Renal cortex interstitium (tissue), 11 donors: ENCODE results near the gene PPP1R15B. TPM values are rescaled to one million over a fixed set of nuclear protein-coding genes. Genes with fewer than 3 reads are reported as not detected.
A peak's percentile ranks its signal among the peaks of the same experiment; 100 is the strongest.

ENCODE experiments used
- DNase-seq, 11 donors: peaks; one replicate each; pipeline ENCODE4 v3.0.0-alpha.2; 2013; ENCODE audit warnings: low read depth in 9 of 11, low spot score in 4 of 11; ENCODE audit errors: extremely low read depth in 1 of 11
- polyA plus RNA-seq, 3 donors: library from polyadenylated mRNA; unstranded; fragments of 120-200 nt; gene quantifications; one replicate each; pipeline ENCODE4 v1.2.1, GENCODE V29; 2013; ENCODE audit not compliant: insufficient read length in 3 of 3

PPP1R15B gene
- polyA plus RNA-seq, 3 donors, result 37.6 to 45.6 (median 40.5) TPM

DNA sequence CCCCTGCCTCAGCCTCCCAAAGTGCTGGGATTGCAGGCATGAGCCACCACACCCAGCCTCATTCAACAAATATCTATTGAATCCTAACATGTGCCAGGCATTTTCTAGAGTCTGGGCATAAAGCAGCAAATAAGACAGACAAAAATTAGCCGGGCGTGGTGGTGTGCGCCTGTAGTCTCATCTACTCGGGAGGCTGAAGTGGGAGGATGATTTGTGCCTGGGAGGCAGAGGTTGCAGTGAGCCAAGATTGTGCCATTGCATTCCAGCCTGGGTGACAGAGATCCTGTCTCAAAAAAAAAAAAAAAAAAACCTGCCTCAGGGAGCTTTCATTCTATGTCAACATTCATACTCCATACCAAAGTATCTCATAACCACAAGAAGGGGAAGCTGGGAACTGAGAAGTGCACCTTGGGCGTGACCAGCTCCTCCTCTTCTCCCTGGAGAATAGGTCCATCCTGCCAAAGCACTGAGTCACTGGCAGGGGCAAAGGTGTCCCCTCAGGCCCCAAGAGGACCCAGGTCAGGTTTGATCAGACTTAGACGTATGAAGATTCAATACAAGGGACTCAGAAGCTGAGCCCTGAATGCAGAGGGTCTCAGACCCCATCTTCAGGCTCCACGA lies 36.8 kb upstream of the PPP1R15B start:
- no peak for DNase-seq

DNA sequence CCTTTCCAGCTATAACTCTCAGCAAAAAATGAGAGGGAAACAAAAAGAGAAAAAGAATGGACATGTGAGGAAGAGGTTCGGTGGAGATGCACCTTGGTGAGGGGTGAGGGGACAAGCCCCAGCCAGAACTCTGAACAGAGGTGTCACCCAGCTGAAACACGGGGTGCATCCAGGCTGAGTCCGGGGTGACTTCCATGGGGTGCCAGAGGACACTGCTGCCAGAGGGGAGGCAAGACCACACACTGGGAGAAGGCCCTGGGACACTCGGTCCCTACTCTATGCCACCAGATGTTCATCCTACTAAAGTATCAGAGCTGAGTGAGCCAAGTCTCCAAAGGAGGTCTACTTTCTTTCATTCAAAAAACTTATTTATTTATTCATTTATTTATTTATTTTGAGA lies 36.1 kb upstream of the PPP1R15B start:
- DNase-seq, result no peak

DNA sequence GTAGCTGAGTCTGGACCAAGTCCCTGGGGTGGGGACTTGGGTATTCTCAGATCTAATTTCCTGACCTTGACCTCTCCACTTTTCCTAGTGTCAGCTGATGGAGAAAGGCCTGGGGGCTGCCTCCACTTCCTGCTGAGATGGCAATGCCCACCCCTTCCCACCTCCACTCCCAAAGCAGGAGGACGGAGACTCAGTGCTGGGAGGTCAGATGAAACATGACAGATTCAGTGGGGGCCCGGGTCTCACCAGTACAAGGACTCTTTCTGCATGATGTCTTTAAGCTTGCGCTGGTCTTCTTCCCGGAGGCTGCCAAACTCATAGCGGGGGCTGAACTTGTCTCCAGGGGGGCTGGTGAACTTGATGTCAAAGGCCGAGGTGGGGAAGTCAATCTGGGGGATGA lies 35.6 kb upstream of the PPP1R15B start:
- DNase-seq, result no peak

DNA sequence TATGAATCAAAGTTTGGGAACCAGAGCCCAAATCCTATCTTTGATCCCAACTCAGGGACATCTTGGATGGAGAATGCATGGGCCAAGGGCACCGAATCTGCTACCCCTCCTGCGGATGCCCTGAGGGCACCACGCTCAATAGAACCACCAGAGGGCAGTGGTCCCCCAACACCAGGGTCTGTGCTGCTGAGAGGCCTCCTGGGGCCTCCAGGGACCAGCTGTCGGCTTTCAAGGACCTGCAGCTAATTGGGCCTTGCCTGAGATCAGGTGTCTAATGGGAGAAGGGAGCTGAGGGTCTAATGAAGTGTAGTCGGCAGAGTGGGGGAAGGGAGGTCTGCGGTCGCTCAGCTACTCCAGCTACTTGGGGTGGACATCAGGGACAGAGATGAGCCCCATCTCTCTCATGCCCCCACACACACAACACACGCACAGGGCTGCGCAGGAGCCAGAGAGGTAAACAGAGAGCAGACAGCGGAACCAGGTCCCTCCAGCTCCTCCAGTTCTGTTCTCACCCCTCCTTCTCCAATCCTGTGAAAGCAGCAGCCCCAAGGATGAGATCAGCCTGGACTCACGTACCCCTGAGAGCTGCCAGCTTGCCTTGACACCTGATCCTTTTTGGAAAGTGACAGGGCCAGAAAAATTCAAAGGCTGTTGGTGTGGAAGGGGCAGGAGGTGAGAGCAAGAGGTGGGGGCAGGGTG lies 34.9 kb upstream of the PPP1R15B start:
- peak; percentile 35 to 82 (median 69) for DNase-seq

DNA sequence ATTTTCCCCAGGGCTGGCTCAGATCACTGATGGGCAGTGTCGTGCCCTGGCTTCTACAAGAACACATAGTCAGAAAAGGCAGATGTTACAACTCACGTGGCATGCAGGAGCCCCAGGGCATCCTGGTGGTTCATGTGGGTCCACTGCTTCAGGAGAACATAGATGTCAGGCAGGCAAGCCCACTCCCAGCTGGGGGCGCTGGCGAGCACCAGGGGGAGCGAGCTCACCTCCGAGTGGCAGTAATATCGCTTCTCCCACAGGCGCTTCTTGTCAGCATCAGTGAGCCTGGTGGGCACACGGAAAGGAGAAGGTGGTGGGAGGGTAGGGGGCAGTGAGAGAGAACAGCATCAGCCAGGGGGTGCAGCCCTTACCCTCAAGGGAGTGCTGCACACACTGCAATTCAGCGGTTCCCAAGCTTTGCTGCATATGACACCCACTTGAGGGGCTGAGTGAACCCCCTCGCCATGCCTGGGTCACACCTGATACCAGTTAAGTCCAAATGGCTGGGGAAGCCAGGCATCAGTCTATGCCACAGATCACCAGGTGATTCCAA lies 34.3 kb upstream of the PPP1R15B start:
- DNase-seq, result no peak

DNA sequence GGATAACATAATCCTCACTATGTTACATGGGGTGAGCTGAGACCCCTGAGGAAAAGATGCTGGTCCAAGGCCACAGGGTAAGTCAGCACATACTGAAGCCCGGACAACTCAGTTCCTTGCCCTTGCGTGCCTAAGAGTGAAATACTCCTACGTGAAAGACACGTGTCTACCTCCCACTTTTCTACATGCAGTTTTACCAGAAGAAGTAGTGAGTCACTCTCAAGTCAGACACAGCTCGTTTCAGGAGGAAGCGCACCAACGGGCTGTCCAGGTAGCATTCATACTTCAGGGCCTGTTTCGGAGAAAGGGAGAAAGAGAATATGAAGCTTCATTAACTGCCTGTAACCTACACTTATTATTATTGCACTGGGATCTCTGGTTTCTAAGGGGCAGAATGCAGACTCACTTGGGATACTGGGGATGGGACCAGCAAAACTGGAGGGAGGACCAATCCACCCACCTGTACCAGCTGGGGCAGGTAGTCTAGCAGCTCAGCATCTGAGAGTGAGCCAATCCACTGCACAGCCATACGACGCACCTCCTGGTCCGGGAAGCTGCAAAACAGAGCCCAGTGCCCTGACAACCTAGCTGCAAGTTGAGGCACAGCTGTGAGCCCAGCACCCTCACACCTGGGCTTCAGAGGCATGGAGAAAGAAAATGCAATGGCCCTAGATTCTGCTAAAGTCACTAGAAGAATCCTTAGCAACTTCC lies 32.4 kb upstream of the PPP1R15B start:
- no peak for DNase-seq

DNA sequence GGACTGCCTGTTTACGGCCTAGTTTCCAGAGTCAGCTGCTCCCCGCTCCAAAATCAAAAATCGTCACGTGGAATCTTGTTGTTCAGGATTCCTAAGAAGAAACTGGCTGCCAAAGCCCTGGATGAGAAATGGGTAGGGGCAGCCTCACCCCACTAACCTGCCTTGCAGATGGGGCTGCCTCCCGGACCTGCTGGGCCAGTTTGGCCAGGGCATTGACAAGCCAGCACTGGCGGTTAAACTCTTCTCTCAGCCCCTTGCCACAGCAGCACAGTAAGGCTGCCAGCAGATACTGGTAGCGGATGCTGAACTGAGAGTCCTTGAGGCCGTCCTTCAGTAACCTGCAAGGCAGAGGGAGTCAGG lies 31.6 kb upstream of the PPP1R15B start:
- DNase-seq, result no peak

DNA sequence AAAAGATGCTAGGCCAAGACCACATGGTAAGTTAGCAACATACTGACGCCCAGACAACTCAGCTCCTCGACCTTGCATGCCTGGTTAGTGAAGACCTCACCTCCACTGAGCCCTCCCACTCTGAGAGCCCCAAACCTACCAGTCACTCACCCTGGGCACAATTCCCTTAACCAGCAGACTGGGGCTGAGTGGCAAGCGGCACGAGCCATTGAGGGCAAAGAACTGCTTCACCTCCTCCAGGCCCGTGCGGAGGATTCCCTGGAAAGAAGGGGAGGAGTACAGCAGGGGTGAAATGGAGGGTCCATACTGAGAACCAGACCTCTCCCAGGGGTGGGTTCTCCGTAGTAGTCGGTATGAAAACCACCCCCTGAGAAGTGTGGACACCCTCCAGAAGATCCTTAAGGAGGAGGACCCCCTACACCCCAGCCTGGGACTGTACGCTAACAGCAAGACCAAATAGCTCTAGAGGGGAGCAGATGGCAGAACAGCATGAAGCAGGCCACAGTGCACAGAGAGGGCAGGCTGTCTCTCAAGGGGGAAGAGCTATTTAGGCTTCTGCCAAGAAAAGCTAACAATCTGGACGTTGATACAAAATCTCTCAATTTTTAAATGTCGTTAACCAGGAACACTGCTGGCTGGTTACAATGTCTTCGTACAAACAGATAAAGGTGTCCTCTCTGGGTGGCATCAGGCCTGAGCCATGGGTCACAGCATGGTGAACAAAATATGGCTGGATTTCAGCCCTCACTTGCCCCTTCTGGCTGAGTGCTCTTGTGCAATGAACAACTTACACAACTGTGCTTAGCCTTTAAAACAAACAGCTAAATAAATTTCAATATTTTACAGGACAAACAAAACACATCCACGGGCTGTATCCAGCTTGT lies 31.0 kb upstream of the PPP1R15B start:
- no peak for DNase-seq

DNA sequence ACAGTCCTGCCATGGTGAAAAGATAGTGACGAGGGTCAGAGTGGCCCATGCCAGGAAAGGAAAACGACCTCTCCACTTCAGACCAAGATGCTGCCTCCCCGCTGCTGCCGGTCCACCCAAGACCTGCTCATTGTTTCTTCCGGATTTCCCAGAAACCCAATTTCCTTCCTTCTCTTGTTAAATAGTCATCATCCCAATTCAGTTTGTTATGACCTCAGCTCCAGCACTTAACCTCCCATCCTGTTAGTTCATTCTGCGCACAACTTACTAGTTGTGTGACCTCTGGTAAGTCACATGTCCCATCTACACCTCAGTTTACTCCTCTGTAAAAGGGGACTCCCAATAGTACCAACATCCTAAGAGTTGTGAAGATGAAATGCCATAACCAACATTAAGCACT lies 29.9 kb upstream of the PPP1R15B start:
- DNase-seq, result no peak

DNA sequence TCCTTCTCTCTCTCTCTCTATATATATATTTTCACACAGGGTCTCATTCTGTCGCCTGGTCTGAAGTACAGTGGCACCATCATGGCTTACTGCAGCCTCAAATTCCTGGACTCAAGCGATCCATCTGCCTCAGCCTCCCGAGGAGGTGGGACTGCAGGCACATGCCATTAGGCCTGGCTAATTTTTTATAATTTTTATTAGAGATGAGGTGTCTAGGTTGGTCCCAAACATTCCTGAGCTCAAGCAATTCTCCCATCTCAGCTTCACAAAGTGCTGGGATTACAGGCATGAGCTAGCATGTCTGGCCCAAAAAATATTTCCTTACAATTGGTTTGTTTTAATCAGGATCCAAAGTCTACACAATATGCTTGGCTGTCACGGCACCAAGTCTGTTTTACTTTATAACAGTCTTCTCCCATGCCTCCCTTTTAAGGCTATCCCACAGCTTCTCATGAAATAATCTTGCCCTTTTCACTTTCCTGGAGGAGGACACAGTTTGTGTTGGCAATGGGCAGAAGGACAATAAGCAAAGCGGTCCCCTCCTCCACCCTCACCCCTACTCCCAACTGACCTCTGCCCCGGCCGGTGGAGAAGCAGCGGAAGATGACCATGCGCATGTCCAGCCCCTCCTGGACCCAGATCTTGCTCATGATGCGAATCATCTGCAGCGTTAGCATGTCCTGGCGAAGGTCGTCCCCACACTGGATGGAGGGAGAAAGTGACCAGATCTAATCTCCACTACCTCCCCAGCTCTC lies 28.2 kb upstream of the PPP1R15B start:
- DNase-seq, result no peak

DNA sequence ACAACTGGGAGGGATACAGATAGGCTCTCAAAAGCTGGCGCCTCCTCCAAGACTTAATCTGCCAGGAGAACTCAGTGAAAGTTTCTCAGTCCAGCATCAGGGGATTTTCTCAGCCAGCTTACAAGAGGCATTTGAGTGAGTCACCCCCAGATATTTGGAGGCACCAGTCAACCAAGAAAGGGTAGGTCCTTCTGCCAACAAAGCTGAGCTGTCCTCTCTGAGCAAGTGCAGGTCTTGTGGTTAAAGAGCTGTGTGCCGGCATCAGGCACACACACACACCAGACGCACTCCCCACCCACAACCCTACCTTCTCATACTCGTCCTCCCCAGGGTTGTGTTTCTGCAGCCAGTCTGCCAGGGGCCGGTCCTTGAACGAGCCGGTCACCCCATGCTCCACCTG lies 27.0 kb upstream of the PPP1R15B start:
- no peak for DNase-seq

DNA sequence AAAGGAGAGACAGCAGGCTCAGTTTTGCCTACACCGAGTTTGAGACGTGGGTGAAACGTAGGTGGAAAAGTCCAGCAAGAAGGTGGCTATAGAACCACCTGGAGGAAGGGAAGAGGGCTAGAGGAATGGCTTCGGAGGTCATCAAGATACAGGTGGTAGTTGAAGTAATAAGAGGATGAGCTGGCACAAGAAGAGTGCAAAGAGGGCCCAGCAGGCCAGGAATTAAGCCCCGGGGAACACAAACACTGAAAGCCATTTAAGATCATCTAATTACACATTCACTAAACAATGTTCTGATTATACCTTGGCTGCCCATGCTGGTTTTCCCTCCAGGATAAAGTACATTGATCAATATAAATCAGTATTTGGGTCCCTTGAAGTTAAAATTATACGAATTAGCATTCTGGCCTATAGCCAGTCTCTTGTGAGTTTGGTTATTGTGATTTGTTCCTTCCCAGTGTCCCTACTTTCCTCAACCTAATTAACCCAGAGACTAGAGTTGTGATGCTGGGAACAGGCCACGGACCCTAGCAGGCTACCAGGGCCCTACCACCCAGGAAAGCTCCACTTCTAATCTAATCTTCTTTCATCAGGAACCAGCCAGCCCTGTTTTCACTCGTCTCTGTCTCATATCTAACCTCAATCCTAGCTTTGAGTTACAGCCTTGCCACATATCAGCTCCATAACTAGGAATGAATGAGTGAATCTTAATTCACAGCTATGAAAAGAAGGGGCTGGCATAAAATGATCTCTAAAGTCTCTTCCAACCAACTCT lies 26.4 kb upstream of the PPP1R15B start:
- DNase-seq, result no peak

DNA sequence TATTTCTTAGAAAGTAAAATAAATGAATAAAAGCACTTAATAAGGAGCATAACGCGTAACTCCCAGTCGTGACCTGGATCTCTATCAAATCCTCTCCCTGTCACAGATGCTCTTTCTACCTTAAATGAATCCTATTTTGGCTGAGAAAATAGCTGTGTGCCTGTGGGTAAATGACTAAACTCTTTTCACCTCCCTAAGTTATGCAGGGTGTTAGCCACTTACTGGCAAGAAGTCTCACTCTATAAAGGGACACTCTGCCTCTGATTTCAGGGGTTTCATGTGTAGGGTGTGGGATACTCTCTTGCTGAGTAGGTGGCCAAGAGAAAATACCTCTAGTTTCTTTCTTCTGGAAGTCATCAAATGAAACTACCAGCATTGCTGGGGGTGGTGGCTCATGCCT lies 24.3 kb upstream of the PPP1R15B start:
- no peak for DNase-seq

DNA sequence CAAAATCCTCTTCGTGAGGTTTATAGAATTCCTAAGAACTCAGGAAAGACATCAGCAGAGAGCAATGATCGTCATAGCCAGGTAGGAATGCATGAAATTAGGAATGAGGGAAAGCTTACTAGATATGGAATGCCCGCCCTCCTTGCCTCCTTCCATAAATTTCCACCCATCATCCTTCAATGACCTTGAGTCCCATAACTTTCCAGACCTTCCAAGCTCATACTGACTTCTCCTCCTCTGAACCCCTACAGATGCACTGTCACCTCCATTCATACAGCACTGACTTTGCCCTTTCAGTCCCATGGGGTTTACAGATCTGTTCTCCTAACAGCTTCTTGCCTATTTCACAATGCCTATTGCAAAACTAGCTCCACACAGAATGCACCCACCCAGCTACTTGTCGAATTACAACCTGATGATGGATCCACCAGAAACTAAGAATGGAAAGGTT lies 23.8 kb upstream of the PPP1R15B start:
- no peak for DNase-seq

DNA sequence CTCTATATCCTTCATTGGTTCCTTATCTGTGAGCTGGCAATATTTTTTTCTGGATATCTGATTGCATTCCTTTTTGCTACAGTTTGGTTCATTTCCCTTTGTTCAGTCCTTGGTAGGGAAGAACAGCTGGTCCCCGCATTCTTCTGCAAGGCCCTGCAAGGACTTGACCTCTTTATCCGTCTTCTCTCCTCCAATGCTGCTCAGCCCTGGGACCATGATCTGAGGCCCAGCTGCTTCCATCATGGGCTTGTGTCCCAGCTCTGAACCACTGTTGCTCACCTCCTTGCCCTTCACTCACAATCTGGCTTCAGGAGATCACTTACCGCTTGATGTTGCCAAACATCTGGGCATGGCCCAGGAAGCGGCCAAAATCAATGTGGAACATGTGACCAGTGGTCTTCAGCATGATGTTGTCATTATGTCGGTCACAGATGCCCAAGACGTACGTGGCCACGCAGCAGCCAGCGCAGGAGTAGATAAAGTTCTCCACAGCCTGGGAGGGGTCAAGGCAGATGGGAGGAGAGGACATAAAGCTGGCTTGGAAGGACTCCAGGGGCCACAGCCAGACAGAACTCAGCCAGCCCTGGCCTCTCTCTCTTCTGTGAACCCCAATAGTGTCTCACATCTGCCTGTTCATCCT lies 22.6 kb upstream of the PPP1R15B start:
- no peak for DNase-seq

DNA sequence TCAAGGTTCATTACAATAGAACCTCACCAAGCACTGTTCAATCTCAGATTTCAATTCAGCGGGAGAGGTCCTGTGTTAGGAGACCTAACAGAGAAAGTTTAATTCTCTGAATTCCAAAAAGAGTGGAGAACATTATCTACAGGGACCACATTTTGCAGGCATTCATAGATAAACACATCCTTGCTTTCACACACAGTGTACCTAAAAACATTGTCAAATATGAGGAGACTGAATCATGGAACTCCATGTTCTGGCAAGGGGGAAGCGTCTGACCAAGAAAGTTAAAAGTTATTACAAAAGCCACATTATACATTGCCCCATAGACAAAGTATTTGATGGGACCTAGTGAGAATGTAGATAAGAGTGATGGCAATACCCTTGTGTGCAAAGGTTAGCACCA lies 21.1 kb upstream of the PPP1R15B start:
- no peak for DNase-seq
